HCT116 (cell line): ENCODE data around the gene DPYD.

Experiments
- CTCF ChIP-seq, 3 experiments: fragments of 200-600 bp in 1 of 3; sonication (generic) in 1 of 3; IDR thresholded peaks in 2 of 3; conservative IDR thresholded peaks in 1 of 3; 2 replicates each; pipeline ENCODE4 v1.5.1; 2012 to 2017; ENCODE audit warnings: low read depth in 2 of 3, low read length in 2 of 3, antibody characterized with exemption in 1 of 3, borderline replicate concordance in 1 of 3, control low read depth in 1 of 3, mild to moderate bottlenecking in 1 of 3, mixed read lengths in 1 of 3, mixed run types in 1 of 3, moderate library complexity in 1 of 3; ENCODE audit not compliant: insufficient read depth in 1 of 3
- EGR1 ChIP-seq: IDR thresholded peaks from 2 replicates; pipeline ENCODE4 v1.6.1; 2012; ENCODE audit warnings: low read depth
- FOSL1 ChIP-seq: IDR thresholded peaks from 2 replicates; pipeline ENCODE4 v1.6.1; 2012; ENCODE audit warnings: low read depth
- POLR2A ChIP-seq: IDR thresholded peaks from 2 replicates; pipeline ENCODE4 v1.7.0; 2011; ENCODE audit warnings: borderline replicate concordance; ENCODE audit not compliant: insufficient read depth, insufficient read length; ENCODE audit errors: extremely low read depth
- ZFX ChIP-seq: fragments of 450-650 bp; IDR thresholded peaks from 2 replicates; pipeline ENCODE4 v1.6.1; 2017
- TF ChIP-seq, protein P1 (sequence below): IDR thresholded peaks from 2 replicates; pipeline ENCODE4 v1.6.1; 2012

DNA sequence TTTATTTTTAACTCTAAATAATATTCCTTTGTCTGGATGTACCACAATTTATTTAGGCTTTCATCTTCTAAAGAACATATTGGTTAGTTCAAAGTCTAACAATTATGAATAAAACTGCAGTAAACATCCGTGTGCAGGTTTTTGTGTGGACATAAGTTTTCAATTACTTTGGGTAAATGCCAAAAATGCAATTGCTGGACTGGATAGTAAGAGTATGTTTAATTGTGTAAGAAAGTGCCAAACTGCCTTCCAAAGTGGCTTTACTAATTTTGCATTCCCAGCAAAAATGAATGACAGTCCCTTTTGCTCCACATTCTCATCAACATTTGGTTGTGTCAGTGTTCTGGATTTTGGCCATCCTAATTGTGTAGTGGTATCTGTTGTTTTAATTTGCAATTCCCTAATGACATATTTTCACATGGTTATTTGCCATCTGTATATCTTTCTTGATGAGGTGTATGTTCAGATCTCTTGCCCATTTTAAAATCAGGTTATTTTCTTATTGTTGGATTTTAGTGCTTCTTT is 113.8 kb downstream of the DPYD start:
- TF ChIP-seq CTCF (IDR thresholded peaks at IDR 0.05 in 2 of 3, conservative IDR thresholded peaks at IDR 0.05 in 1 of 3; ENCODE audit: borderline replicate concordance in 1 of 3, insufficient read depth in 1 of 3, low read depth in 2 of 3, low read length in 2 of 3): no peak
- TF ChIP-seq FOSL1: no peak
- TF ChIP-seq, protein P1, sequence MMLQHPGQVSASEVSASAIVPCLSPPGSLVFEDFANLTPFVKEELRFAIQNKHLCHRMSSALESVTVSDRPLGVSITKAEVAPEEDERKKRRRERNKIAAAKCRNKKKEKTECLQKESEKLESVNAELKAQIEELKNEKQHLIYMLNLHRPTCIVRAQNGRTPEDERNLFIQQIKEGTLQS: no peak
- TF ChIP-seq POLR2A: no peak
- no peak for TF ChIP-seq EGR1
- TF ChIP-seq ZFX: no peak
